ENCODE measurements around the gene CEP89. TPM values are rescaled to one million over a fixed set of nuclear protein-coding genes. Genes with fewer than 3 reads are reported as not detected.

The CEP89 gene
- total and polyA plus RNA-seq, 2 of the 4 experiments (the other 2 are of a cell fraction), result 7.2 to 17.4 TPM

GRCh38 chr19:32933571-32933970 lies 38.2 kb downstream of the CEP89 start:
- Histone ChIP-seq H3K14ac (replicated peaks; ENCODE audit: low read depth, low read length) (no peak overlapping the region), H3K4me2 (ENCODE audit: low read depth, low read length) (no peak overlapping the region), H3K4me3 (ENCODE audit: insufficient read depth, low read depth, low read length) (no peak overlapping the region), H3K9me1 (ENCODE audit: insufficient read depth, low read length) (no peaks in the 10 kb centered on the region; the same call in 1 of the 2 replicates), H3K27me3 (ENCODE audit: control insufficient read depth, insufficient read depth, low read length) (no peaks in the 10 kb centered on the region), H4K20me1 (ENCODE audit: insufficient read depth, low read length) (no peaks in the 10 kb centered on the region), H3K9ac (ENCODE audit: low read depth, low read length) (no peak overlapping the region), H2AFZ (replicated peaks; ENCODE audit: low read length, poor library complexity) (no peak overlapping the region), H2AK9ac (replicated peaks; ENCODE audit: low read depth, low read length, poor library complexity) (no peak overlapping the region), H3K4me1 (ENCODE audit: control insufficient read depth, insufficient read depth, low read length) (no peaks in the 10 kb centered on the region), H2BK120ac (ENCODE audit: low read depth, low read length) (no peak overlapping the region), H2AK5ac (ENCODE audit: low read depth, low read length) (no peak overlapping the region), H3K56ac (ENCODE audit: extremely low read depth, insufficient read depth, low read length) (no peak overlapping the region), H2BK15ac (ENCODE audit: low read depth, low read length) (no peak overlapping the region), H4K5ac (ENCODE audit: low read depth, low read length) (no peak overlapping the region), H3K9me3 (ENCODE audit: control insufficient read depth, insufficient read depth, low read length) (no peaks in the 10 kb centered on the region), H4K91ac (ENCODE audit: insufficient read depth, low read depth, low read length) (no peak overlapping the region), H3K27ac (ENCODE audit: insufficient read depth, low read length) (no peak overlapping the region), H3K36me3 (ENCODE audit: control insufficient read depth, insufficient read depth, low read length) (peaks cover 24% of the 10 kb centered on the region), H4K8ac (ENCODE audit: low read depth in 2 of 2, low read length in 2 of 2) (no peak overlapping the region), H2BK20ac (ENCODE audit: low read depth, low read length) (no peak overlapping the region), H3K18ac (ENCODE audit: low read depth, low read length) (no peak overlapping the region), H3K23ac (ENCODE audit: low read depth, low read length) (no peak overlapping the region), H3K4ac (ENCODE audit: low read depth, low read length) (no peak overlapping the region), H2BK5ac (ENCODE audit: low read depth, low read length, poor library complexity, severe bottlenecking) (no peak overlapping the region), H3K79me1 (ENCODE audit: low read depth in 1 of 2, low read length in 2 of 2) (no peaks in the 10 kb centered on the region)
- DNase-seq (no peak), ATAC-seq (ENCODE audit: low read depth) (no peak)
- dilution Hi-C loops (cut with HindIII; ENCODE audit: low sequenced_read_pairs, unreplicated experiment), result no loop called here
- TF ChIP-seq POLR2A (IDR thresholded peaks at IDR 0.05; ENCODE audit: low read depth, low read length), result no peak
- TF ChIP-seq, protein P1, sequence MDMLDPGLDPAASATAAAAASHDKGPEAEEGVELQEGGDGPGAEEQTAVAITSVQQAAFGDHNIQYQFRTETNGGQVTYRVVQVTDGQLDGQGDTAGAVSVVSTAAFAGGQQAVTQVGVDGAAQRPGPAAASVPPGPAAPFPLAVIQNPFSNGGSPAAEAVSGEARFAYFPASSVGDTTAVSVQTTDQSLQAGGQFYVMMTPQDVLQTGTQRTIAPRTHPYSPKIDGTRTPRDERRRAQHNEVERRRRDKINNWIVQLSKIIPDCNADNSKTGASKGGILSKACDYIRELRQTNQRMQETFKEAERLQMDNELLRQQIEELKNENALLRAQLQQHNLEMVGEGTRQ (IDR thresholded peaks at IDR 0.05; ENCODE audit: low read depth, low read length), result no peak
- TF ChIP-seq SMC3 (IDR thresholded peaks at IDR 0.05; ENCODE audit: low read depth, low read length), result no peak
- TF ChIP-seq, protein P2, sequence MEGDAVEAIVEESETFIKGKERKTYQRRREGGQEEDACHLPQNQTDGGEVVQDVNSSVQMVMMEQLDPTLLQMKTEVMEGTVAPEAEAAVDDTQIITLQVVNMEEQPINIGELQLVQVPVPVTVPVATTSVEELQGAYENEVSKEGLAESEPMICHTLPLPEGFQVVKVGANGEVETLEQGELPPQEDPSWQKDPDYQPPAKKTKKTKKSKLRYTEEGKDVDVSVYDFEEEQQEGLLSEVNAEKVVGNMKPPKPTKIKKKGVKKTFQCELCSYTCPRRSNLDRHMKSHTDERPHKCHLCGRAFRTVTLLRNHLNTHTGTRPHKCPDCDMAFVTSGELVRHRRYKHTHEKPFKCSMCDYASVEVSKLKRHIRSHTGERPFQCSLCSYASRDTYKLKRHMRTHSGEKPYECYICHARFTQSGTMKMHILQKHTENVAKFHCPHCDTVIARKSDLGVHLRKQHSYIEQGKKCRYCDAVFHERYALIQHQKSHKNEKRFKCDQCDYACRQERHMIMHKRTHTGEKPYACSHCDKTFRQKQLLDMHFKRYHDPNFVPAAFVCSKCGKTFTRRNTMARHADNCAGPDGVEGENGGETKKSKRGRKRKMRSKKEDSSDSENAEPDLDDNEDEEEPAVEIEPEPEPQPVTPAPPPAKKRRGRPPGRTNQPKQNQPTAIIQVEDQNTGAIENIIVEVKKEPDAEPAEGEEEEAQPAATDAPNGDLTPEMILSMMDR (conservative IDR thresholded peaks at IDR 0.05; ENCODE audit: low read depth, low read length), result no peak
- no peak for TF ChIP-seq BHLHE40 (IDR thresholded peaks at IDR 0.05; ENCODE audit: low read depth, low read length)
- no peak for TF ChIP-seq NFE2L2 (IDR thresholded peaks at IDR 0.05; ENCODE audit: low read depth, low read length)
- no peak for TF ChIP-seq FOS (IDR thresholded peaks at IDR 0.05; ENCODE audit: low read depth, low read length)
- TF ChIP-seq MXI1 (IDR thresholded peaks at IDR 0.05; ENCODE audit: borderline replicate concordance, low read depth, low read length), result no peak
- no peak for TF ChIP-seq RAD21 (IDR thresholded peaks at IDR 0.05; ENCODE audit: low read length)
- TF ChIP-seq RCOR1 (IDR thresholded peaks at IDR 0.05; ENCODE audit: insufficient replicate concordance, low read length), result no peak
- TF ChIP-seq ELK1 (IDR thresholded peaks at IDR 0.05; ENCODE audit: borderline replicate concordance, low read depth, low read length), result no peak
- TF ChIP-seq CHD1 (IDR thresholded peaks at IDR 0.05; ENCODE audit: low read depth, low read length), result no peak
- TF ChIP-seq CEBPB (IDR thresholded peaks at IDR 0.05; ENCODE audit: low read depth, low read length), result no peak
- TF ChIP-seq RFX5 (IDR thresholded peaks at IDR 0.05; ENCODE audit: low read depth, low read length), result no peak
- BruUV-seq (replicated peaks), result no TSS peak
- 94% methylated on average over 2 of the region's 3 CpGs; no CpG with 5 or more reads in 1 of the 2 experiments for WGBS, 2 experiments (ENCODE audit: extremely low coverage in 2 of 2, insufficient read length in 1 of 2)
- POLR2A ChIA-PET (ENCODE audit: unreplicated experiment), result no interaction called here
- in situ Hi-C loops (cut with MboI; ENCODE audit: low sequenced_read_pairs), result no loop called here
- intact Hi-C loops (cut with micrococcal nuclease), result no loop called here
- CTCF ChIA-PET, result no interaction called here

Measured in IMR-90 (cell line).